CD4-positive, alpha-beta T cell treated with Interleukin-21 for 1 hour (primary cell): ENCODE data around the gene PCK2.
A peak's percentile ranks its signal among the peaks of the same experiment; 100 is the strongest.

Experiments used
- DNase-seq: peaks from one replicate; pipeline ENCODE4 v3.0.0-alpha.2; 2020

PCK2 gene

DNA sequence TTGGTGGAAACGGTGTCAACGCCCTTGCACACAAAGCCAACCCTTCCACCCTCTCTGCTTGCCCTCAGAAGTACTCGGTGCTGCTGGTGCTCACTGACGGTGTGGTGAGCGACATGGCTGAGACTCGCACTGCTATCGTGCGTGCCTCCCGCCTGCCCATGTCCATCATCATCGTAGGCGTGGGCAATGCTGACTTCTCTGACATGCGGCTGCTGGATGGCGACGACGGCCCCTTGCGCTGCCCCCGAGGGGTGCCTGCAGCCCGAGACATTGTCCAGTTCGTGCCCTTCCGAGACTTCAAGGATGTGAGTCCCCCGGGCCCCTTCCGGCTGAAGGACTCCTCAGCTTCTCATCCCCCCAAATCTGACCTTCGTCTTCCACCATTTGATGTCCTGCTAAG is 17.0 kb upstream of the PCK2 start:
- no peak for DNase-seq

DNA sequence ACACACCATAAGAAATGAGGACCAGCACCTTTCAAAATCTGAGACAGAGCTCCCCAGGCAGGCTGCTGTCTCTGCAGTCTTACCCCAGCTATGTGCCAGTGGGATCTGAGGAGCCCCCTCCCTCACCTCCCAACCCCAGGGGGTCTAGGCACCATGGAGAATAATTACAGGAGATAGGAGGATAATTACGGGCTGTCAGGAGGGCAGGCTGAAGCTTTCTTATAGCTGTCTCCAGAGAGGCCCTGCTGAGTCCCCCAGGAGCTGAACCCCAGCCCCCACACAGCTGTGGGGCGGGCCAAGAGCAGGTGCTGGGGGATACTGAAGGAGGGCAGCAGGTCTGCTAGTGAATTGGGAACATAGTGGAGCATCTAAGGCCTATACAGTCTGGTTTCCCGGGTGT is 16.0 kb upstream of the PCK2 start:
- no peak for DNase-seq

DNA sequence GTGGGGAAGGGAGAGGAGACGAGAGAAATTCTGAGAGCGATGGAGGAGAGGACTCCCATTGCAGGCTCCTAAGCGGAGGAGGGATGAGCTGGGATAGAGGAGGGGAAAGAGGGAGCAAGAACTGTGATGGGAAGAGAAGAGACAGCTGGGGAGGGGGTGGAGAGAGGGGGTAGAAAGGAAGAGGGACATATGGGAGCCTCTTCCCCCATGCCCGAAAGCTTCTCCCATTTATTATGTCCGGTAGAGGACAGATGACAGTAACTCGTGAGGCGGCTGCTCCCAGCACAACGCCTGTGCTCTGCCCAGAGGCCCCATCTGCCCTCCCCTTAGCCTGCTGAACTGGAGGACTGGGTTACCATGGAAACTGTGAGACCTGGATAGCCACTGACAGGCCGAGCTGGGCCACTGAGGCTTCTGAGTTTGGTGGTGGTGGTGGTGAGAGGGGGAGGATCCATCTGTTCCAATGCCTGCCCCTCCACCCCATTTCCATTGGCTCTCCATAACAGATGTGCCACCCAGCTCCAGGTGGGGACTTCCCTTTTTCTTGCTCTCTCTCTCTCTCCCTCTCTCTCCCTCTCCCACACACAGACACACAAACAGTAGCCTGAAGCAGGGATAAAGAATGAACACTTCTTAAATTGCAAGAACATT is 14.5 kb upstream of the PCK2 start:
- DNase-seq: no peak

DNA sequence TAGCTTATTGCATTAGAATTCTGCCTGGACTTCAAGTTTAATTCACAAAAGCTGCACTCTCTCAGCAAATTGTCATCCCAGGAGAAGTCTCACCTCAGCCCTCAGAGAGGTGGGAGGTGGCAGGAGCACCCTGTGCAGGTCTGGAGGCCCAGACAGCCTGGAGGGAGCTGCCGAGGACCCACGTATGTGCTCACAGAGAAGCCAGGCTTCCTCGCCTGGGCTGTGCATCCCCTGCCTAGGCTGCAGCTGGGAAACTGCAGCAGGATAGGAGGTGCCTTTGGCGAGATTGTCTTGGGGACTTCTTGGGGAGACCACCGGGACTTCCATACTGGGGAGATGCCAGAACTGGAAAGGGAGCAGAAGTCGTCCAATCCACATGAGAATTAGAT is 14.0 kb upstream of the PCK2 start:
- DNase-seq: no peak

DNA sequence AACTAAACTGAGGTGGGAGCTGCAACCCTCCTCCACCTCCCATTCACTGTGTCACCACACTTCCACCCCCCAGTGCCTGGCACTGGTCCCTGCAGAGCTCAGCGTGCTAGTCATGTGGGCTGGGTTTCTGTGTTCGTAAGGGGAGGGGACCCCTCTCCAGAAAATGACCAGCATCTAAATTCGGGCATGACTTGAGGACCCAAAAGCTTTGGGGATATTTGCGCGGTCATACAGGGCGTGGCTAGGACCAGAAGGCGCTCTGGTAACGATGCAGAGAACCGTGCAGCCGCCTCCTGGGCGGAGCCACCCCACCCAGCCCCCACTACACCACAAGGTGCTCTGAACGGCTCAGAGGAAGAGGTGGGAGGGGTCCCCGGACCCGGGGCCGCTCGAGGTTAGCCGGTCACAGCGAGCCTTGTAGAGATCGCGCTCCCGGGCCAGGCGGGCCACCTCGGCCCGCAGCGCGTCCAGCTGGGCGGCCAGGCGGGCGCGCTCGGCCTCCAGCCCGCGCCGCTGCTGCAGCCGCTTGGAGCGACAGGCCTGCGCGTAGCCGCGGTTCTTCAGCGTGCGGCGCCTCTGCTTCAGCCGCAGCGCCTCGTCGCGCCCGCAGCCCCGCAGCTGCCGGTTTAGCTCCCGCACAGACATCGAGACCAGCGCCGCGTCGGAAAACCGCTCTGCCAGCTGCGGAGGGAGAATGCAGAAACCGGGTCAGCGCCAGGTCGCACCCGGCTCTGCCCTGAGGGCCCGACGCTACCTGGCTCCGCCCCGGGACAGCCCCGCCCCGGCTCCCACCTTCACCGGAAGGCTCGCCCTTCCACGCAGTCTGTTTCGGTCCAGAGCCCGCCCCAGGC is 13.0 kb upstream of the PCK2 start:
- DNase-seq: peak; percentile 72

DNA sequence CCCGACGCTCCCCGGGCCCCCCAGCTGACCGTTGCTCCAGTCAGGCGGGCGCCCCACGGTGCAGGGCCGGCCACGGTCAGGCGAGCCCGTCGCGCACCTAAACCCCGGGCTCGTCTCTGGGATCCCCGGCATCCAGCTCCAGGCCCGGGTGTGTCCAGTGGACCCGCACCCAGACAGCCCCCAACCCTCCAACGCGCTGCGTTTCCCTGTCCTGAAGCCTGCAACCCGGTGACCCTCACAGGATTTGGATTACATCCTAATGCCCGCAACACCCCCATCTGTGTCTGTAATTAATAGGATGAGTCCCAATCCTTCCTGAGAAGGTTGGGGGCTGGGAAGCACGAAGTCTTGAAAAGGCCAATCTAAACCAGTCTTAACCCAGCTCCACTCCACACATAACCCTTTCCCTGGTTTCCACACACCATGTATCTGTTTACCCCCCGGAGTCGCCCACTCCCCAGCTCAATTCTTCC is 12.3 kb upstream of the PCK2 start:
- no peak for DNase-seq

DNA sequence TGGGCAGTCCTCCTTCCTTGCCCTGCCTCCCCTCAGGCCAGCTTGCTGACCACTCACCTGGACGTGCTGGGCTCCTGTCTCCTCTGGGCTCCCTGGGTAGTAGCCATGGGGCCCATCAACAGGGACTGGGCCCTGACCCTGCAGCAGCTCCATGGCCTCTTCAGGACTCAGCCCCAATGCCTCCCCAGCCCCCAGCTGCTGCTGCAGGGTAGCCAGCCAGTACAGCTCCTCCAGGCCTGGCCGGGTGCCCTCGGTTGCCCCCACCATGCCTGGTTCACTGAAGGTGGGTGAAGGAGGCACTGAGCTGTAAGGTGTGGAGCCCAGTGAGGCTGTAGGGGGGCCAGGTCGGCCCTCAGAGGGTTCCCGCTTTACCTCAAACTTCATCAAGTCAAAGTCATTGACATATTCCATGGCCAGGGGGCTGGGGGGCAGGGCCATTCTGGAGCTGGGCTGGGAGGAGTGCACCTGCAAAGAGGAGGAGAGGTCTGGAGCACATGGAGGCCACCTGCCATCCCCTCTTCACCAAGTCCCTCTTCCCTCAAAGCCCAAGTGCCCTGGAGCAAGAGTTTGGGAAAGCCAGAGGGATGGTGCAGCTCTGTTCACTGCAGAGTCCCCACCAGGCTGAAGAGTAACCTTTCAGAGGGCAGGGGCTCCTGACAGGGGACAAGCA is 11.6 kb upstream of the PCK2 start:
- DNase-seq: no peak

DNA sequence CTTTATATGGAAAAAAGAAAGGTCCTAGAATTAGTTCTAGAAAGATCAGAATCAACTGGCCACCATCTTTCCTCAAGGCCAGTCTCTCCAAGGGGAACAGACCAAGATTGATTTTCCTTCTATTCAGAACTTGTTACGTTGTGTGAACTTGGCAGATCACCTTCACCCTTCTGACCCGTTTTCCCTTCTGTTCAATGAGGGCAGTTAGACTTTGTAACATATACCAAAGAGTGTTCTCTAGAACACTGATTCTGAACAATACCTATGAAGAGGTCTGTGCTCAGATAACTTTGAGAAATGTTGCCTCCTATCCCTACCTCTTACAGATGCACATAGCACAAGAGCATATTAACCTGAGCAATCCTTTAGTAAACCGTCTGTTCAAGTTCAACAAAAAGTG is 10.6 kb upstream of the PCK2 start:
- no peak for DNase-seq

DNA sequence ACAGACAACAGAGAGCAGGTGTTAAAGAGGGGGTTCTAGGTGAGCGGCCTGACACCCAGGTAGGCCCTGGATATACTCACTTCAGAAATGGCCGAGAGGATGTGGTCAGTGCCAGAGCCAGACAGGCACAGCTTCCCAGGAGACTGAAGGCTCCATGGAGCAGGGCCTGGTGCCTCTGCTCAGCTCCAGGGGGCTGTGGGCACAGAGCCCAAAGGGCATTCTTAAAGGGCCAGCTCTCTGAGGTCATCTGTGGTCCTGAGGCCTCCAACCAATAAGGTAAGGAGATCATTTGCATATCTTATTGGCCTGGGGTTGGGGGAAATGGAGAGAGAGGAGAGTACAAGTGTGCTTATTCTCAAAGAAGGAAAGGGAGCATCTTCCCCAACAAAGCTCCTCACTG is 9.7 kb upstream of the PCK2 start:
- DNase-seq: no peak

DNA sequence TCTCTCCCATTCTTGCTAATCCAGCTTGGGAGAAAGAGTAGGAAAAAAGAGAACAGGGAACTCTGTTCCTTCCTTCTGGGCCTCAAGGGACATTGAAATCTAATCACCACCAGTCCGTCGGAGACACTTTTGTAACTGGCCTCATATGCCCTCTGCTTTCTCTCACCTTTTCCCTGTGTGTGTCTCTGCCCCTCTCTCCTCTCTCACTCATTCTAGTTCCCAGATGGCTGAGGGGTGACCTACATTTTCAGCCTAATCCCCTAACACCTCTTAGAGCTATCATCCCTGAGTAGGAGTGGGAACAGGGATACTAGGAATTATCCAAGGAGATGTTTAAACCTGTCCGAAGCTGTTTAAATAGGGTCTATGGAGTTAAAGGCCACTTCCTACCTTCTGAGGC is 8.9 kb upstream of the PCK2 start:
- no peak for DNase-seq

DNA sequence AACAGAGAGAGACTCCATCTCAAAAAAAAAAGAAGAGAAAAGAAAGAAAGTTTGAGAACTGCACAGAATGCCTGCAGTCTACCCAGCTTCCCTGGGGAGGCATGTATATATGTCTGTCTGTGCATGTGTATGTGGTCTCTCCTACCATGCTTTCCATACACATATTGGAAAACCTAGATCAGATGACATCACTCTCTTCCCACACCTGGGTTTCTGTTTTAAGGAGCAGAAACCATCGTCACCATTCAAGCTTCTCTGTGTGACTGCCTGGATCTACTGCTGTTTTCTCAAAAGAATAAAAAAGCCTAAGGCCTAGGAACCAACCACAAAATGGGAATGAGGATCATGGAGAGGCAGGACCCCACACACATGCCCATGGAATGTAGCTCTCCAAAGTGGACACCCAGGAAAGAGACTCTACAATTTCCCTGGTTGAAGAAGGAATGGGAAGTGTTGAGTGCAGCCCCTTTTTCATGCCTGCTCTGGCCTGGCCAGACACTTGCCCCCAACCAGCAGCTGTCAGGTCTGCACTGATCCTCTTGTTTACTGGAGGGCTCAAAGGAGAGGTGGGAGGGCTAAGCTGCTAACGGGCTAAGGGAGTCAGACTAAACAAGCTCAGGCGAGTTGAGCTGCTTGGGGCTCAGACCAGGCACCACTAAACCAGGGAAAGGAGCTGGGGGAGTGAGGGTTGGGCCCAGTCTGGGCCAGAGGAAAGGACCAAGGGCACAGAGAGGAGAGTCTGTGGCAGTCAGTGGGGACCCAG is 7.7 kb upstream of the PCK2 start:
- no peak for DNase-seq

DNA sequence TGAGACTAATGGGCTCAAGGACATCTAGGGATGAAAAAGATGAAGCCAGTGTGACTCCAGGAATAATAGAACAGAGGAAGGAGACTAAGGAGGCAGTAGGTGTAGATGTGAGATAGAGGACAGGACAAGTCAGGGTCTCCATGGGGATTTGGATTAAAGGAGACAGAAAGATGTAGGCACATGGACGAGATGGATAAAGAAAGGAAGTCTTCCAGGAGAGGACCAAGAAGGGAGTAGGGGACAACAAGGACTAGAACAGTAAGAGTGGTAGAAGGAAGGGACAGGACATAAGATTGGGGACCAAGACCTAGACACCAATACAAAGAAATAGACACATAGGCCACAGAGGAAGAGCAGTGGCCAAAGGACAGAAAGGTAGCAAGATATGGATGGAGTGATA is 7.1 kb upstream of the PCK2 start:
- DNase-seq: no peak

DNA sequence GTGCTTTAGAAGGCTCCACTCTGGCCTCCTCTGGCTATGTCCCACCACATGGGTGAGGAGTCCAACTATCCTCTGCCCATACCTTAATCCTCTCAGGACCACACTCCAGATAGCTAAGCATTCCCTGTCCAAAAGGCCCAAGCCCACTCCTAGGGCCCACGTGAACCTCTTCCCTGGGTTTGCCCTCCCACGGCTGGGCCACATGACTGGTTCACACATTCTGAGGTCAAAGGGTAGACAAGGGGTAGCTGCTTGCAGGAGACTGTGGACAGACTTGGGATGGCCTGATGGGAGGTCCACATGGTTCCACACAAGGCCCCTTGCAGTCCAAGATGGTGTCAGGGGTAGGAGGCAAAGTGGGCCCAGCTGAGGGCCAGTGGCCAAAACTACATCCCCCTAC is 6.0 kb upstream of the PCK2 start:
- no peak for DNase-seq

DNA sequence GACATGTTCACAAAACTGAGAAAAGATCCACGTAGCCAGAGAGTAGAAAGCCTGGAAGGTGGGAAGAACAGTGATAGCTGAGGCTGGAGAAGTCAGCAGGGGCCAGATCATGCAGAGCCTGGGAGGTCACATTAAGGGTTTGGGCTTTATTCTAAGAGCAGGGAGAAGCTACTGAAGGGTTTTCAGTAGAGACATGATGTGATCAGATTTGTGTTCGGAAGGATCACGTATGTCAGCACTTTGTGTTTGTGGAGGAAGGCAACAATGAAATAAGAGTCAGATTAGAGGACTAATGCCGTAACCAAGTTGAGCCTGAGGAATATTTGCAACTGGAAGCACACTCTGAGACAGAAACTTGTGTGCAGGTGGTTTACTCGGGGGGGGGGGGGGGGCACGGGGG is 4.2 kb upstream of the PCK2 start:
- DNase-seq: no peak

DNA sequence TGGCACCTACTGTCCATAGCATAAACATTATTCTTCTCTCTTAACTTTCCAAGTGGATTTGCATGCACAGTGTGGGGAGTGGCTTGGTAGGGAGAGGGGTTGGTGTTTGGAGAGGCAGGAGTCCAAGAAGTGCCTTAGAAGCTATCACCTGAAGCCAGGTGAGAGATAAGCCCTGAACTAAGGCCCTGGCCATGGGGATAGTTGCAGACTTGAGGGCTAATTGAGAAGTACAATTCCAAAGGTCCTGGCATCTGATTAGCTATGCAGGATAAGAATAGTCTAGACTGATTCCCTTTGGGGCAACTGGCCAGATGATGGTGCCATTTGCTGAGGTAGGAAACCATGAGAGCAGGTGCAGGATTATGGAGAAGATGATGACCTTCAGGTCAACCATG is 2.0 kb upstream of the PCK2 start:
- DNase-seq: no peak

DNA sequence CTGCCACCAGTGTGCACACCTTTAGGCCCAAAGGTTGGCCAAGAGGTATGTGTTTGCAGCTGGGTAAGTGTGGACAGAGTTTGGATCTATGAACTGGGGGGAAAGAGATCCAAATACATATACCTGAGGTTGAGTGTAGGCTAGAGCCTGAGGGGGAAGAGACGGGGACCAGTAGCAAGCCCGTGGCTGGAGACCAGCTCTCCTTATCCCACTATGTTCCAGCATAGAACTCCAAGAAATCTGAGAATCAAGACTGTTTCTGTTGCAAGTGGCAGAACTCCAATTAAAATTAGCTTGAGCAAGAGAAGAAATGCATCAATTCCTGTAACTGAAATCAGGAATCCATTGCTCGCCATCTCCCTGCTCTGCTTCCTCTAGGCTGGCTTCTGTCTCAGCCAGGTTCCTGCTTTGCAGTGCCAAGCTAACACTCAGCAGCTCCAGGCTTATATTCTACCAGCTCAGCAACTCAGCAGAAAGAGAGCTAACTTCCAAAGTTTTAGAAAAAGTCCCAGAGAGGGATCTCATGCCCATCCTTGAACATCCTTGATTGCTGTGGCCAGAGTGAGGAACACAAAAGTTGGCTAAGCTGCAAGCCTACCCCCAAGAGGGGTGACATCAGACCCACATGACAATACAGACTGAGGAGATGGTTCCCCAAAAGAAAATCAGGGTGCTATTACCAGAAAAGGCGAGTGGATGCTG is 1.5 kb upstream of the PCK2 start:
- DNase-seq: no peak

DNA sequence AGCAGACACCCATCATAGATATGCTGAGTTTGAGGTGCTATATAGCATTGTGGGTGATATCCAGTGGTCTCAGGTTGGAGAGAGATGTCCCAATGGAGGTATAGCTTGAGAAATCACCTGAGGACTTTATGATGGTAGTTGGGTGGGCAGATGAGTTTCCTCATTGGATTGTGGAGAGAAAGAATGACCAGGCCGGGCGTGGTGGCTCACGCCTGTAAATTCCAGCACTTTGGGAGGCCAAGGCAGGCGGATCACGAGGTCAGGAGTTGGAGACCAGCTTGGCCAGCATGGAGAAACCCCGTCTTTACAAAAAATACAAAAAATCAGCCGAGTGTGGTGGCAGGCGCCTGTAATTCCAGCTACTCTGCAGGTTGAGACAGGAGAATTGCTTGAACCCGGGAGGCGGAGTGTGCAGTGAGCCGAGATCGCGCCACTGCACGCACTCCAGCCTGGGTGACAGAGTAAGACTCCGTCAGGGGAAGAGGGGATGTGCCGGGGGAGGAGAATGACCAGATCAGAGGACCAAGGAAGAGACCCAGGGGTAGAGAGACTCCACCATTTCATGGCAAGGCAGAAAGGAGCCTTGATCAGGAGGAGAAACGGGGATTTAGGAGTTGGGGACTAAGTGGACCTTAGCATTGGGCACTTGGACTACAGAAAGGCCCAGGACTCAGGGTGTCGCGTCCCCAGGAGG is 757 bp upstream of the PCK2 start:
- DNase-seq: no peak

DNA sequence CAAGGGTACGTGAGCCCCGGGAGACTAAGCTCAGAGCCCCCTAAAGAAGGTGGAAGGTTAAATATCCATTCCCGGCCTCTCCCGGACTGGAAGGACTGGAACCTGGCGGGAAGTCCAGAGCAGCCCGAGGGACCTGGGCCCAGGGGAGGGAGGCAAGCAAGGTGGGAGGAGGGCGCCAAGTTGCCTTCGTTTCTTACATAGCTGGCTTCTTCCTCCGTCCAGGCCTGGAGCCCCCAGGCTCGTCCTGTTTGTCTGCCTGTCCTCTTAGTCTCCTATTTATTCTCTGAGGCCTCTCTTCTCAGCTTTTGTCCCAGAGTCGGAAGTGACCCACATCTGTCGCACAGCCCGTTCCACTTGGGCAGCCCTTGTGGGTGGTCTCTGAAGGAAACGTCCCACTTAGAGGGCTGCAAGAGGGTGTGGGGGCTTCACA is 745 bp downstream of the PCK2 start:
- peak; percentile 9 for DNase-seq

DNA sequence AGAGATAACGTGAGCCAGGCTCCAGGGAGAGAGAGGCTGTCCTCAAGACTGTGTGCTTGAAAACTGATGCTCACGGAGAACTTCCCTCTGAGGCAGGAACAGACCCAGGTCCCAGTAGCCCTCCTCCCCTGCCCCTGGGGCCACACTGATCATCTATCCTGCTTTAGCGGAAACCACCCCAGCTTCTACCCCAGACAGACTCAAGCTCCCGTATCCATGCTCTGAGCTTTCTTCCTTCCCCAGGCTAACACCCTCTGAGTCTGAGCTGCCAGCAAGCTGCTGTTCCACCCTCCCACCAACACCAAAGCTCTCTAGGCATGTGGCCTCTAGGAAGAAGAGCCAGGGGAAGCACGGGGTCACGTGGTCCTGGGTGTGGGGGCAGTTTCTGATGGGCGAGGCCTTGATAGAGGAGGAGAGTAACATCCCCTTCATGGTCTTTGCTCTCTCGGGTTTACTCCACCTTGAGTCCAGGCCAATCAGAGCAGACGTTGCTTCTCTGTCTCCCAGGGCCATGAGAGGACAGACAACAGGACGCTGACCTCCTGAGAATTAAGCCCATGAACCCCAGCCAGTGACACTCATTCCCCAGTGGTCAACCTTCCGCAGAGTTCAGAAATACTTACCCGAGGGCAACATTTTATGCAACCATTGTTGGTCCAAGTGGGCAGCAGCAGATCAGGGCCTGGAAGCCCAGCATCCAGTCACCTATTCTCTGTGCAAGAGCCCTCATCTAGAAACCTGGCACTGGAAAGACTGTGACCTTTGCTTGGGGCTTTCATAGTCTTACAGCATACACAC is 1.4 kb downstream of the PCK2 start:
- peak; percentile 46 for DNase-seq

DNA sequence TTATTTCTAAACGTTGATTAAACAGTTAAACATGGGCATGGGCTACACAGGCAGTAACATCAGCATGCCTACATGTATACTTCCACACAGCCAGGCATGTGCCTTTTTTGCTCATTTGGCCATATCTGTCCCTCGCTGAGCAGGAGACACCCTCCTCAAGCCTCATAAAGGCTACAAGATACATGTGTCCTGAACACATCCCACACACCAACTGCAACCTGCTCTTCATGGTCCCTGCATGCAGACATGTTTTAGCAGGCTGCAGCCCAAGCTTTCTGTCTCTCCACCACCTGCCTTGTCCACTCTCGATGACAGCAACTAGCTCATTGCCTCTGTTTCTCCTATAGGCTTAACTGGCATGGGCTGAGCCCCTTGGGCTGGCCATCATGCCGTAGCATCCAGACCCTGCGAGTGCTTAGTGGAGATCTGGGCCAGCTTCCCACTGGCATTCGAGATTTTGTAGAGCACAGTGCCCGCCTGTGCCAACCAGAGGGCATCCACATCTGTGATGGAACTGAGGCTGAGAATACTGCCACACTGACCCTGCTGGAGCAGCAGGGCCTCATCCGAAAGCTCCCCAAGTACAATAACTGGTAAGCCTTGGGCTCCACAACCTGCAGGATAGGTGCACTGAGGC is 2.6 kb downstream of the PCK2 start:
- no peak for DNase-seq
